HG02840 (cell line): ENCODE measurements around the gene TEX29.

Experiments
- ATAC-seq: cut with Tn5 transposase; IDR thresholded peaks from one replicate; pipeline ENCODE4 v1.9.1; 2021; ENCODE audit warnings: mild to moderate bottlenecking, moderate library complexity, moderate number of reproducible peaks; ENCODE audit not compliant: unreplicated experiment, low FRiP score

Gene TEX29

DNA sequence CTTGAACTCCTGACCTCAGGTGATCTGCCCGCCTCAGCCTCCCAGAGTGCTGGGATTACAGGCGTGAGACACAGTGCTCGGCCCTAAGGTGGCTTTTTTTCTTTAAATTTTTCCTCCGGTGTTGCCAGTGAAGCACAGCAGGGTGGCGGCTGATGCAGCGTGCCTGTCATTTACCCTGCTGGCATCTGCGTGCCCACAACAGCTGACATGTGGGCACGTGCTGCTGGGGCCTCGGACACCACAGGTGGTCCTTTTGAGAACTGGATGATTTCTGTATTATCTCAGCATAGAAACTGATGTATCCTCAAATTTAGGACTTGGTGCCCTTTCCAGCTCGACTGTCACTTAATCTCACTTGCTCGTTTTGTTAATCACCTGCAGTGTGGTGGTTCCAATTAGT is 31.2 kb upstream of the TEX29 start:
- ATAC-seq, result no peak

DNA sequence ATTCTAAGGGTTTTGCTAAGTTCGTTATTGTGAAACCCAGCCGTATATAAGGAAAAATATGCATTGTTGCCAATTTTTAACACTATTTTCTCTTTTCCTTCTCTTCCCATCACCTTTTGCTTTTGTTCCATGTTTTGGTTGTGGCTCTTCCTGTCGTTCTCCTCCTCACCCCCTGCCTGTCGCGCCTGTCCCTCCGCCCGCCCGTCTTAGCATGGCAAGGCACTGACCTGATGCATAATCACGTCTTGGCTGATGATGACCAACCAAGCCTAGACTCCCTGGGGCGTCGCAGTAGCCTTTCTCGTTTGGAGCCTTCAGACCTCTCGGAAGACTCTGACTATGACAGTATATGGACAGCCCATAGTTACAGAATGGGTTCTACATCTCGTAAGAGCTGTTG is 28.5 kb upstream of the TEX29 start:
- no peak for ATAC-seq

DNA sequence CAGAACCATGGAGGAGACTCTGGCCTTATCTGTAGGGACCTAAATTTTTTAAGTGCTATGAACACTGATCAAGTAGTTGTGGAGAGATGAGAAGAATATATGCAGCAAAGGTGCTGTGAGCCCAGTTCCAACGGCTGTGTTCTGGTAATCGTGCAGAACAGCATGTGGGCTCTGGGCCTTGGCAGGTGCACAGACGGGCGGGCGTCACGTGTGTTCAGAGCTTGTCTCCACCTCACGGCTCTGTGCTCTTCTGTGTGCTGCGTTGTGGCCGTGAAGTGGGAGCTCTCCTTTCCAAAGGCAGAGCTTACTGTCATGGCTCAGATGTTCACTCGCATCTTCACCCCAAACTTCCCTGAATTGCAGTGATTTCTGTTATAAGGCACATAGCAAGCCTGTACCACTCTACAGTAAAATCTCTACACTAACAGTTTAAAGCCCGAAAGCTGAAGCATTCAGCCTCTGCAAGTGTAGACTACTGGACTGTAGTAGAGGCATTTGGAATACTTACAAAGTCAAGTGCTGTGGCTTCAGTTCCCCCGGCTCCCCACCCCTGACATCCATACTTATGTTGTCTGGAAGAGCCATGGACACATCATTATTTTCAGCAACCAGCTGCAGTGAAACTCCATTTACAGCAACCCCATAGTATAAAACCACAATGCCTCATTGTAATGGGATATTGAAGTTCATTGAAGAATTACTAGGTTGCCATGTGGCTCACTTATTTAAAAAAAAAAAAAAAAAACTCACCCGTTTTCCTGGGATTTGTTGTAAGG is 27.5 kb upstream of the TEX29 start:
- ATAC-seq, result no peak

DNA sequence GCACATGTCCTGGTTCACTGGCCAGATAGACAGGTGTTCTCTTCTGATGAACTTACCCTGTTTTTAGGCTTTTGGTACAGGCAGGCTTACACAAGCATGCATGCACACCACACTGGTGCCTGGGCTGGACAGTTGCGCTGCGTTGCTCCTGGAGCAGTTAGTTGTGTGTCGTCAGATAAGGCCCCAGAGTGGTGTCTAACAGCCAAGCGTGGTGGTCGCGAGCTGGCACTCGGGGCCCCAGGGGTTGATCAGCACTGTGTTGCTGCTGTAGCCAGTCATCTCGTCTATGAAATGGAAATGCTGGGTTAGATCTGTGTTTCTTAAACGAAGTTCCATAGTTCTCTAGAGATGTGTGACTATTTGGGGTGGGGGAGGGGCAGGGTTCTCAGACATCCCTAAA is 24.6 kb upstream of the TEX29 start:
- no peak for ATAC-seq

DNA sequence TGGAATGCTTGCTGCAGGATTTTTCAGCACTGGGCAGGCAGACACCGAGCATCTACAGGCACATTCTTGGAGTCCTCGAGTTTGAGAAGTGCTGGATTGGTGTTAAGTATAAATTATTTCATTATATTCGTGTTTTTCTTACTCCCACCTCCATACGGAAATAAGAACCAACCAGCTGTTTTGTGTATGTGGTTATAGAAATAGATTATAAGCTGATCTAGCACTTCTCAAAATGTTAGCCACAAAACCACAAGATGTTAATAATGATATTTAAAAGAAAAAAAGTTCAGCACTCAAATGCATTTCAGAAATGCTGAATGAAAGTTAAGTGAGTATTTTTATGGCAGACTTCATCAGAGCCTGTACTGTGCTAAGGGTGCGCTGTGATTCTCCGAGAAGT is 24.0 kb upstream of the TEX29 start:
- no peak for ATAC-seq

DNA sequence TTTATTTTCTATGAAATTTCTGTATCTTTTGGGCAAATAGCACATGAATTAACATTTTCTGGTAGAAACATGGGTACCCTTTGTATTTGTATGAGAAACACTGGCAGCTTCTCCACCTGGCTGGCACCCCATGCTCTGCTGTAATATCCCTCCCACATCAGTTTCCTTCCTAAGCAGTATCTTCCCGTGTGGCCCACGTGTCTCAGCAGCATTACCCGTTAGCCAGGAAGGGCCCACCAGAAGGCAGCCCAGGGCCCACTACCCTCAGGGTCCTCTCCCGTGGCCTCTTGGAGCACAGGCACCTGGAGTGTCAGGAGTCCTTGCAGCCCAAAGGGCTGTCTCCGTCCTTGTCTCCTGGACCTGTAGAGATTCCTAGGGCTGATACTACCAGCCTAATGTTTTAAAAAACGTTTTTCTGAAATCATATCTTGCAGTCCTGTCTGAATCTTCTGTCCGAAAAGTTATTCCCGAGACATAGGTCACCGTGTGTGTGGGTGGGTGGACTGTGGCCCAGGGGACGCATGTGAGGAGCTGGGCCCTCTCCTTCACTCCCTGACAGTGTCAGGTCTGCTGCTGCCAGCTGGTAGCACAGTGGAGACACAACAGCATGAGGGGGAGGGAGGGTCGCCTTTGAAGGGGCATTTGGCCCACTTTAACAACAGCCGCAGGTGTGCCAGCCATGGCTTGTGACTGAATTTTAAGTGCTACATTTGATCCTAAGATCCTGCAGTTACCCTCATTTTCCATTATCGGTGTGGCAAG is 22.0 kb upstream of the TEX29 start:
- ATAC-seq, result no peak

DNA sequence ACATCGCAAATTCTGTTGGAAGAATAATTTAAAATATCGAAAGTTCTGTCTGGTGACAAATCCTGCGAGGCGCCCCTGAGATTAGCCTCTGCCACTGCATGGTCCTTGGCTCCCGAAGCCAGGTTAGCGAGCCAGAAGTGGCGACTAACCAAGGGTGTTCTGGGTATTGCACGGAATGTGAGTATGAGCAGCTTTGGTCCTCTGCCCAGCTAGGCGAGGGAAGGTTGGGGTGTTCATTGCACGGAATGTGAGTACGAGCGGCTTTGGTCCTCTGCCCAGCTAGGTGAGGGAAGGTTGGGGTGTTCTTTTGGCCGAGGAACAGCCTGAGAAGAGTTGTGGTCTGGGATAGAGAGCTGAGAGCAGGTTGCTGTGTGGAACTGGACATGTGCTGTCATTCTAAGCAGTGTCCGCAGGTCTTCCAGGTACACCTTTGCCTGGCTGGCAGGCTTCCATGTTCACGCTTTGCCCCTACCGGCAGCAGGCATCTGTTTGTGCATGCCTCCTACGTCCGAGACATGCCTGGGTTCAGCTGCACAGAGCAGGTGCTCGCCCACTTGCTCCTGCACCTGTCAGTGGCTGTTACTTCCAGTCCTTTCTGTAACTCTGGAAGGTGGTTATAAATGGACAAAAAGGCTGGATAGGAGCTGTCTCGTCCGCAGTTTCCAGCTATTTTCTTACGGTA is 18.3 kb upstream of the TEX29 start:
- ATAC-seq, result no peak

DNA sequence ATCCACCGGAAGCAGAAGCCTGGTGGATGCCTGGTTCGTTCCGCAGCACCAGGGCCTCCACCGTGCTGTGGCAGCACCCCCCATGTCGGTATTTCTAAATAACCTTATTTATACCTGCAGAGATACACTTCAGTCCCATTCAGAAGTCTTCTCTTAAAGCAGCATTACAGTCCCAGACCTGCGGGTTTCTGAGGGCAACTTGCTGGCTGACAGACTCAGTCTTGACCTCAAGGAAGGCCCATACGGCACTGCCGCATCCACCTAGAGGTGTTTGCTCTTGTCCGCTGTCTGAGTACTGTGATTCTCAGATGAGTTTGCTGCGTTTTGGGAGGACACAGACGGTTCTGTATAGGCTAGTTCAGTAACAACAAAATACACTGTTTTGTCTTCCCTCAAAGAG is 16.9 kb upstream of the TEX29 start:
- peak; percentile 3 for ATAC-seq

DNA sequence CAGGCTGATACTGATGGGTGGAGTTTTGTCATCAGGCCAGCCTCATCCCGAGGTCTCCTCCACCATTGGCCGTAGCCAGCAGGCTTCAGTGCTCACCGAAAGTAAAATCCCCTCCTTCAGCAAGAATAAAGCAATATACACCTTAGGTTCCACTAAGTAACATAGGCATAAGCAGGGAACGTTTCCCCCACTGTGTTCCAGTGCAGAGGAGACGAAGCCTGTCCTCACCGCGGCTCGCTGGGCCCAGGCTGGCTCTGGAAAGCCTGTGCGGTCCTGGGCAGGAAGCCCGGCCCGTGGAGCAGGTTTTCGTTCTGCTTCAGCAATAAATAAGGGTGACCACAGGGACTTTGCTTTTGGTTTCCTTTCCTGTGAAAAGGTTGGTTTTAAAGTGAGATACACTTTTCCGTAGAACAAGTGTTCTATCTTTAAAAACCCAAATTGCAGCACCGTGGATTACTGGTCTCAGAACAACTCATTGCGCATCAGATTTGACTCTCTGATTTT is 16.3 kb upstream of the TEX29 start:
- peak; percentile 61 for ATAC-seq

DNA sequence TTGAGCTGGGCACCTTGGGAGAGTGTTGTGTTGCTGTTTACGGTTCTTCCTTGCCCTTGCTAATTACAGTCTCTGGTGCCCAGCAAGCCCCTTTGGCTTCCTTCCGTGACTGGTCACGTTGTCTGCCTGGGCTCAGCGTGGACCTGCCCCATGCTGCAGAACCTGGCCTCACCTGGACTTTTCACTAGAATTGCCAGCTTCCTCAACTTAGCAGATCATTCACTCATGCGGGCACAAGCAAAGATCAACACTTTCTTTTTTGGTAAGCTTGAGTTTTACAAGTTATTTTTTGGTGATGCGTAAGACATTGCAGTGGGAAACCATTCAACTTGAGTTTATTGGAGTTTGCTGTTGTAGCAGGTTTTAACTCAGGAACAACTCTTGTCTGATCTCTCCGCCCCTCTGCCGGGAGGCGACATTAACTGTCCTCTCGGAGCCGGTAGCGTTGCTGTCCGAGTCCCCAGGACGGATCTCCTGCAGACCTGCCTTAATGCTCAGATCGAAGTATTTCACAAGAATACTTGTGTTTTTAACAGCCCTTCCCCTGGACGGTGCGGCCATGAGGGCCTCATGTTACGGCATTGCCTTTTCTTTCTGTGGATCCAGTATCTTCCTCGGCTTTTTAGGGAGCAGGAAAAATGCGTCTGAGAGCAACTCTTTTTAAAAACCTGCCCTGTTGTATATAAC is 15.7 kb upstream of the TEX29 start:
- peak; percentile 39 for ATAC-seq

DNA sequence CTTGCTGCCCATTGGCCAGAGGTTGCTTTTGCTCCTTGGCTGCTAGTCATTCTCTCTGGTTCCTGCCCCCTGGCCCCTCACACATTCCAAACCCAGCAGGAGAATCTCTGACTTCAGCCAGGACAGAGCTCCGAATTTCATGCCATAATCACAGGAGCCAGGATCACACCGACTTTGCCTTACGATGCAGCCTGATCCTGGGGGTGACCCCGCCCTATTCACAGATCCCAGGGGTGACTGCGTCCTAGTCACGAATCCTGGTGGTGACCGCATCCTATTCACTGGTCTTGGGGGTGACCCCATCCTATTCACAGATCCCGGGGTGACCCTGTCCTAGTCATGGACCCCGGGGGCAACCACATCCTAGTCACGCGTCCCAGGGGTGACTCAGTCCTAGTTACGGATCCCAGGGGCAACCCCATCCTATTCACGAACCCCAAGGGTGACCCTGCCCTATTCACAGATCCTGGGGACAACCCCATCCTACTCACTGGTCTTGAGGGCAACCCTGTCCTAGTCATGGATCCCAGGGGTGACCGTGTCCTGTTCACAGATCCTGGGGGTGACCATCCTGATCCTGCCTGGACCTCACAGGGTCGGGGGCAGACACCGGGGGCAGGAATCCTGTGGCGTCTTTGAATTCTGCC is 7.4 kb upstream of the TEX29 start:
- no peak for ATAC-seq

DNA sequence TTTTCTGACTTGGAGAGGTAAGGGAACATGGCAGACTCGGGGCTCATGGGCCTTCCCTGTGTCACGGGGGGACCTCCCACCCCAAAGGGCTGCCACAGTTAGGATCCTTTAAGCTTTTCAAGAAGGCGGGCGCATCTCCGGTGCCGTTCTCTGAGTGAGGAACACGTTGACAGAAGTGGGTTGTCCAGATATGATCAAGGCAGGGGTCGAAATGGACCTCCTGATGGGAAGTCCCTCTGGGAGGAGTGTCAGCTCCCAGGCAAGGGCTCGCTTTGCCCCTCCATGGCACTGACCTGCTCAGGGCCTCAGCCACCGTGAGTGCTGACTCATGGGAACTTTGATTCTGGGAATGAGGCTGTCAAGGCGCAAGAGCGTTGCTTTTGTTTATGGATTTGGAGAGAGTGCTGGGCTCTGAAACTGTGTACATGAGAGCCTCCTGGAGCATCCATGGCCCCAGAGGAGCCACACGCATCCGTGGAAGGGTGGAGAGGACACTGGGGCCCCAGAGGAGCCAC is 6.5 kb upstream of the TEX29 start:
- no peak for ATAC-seq

DNA sequence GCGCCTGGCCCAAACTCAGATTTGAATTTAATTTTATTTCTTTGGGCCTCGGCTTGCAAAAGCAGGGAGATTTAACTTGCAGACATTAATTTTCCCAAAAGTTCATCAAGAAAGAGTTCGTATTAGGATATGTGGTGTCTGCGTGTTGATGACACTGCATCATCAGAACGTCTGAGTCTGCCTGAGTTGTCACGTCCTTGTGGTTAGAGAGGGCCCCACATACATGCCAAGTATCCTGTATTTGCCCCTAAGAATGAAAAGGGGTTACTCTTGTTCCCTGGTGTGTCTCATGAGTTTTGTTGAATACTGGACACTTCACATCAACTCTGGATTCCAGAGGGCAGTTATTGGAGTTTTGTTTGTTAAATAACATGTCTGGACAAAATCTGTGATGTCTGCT is 5.6 kb upstream of the TEX29 start:
- no peak for ATAC-seq

DNA sequence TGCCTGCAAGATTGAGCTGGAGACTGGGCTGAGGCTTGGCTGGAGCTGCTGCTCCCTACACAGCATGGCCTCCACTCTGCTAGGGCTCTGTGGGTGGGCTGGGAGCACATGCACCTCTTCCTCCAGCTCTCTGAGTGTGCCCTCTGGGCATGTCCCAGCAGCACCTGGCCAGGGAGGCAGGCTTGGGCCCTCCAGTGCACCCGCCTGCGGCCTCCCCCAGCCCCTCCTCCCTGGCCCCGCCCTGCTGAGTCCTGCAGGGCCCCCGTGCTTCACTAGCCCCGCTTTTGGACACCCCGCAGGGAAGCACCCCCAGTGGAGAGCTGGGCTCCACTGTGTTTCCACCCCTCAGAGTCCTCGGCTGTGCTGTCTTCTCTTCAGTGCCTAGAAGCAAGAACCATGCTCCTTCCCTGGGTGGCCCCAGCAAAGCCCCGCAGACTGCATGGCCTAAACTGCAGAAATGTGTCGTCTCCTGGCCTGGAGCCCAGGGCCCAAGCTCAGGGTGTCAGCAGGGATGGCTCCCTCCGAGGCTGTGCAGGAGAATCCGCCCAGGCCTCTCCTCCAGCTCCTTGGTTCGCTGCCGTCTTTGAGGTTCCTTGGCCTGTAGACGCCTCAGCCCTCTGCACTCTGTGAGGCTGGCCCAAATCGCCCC is 5.0 kb upstream of the TEX29 start:
- no peak for ATAC-seq

DNA sequence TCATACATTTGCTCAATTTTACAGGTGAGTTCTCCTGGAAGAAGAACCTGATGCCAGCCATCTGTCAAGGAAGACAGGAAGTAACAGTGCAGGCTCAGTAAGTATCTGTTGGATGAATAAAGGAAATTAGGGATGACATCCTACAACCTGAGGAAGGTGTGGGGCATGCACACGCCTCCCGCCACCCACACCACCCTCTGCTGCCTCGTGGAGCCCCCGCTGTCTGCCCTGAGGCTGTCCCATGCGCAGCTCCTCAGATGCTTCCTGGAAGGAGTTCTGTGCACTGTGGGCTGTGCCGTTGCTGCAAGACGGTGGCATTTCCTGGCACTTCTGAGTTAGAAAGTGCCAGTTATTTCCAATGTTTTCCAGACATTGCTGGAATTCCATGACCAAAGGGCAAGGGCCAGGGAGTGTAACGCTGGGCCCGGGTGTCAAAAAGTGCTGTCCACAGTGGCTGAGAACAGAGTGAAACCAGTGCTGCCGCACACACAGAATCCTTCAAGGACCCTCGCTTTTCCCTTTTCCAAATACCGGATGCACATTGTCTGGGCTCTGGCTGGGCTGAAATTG is 4.2 kb upstream of the TEX29 start:
- no peak for ATAC-seq

DNA sequence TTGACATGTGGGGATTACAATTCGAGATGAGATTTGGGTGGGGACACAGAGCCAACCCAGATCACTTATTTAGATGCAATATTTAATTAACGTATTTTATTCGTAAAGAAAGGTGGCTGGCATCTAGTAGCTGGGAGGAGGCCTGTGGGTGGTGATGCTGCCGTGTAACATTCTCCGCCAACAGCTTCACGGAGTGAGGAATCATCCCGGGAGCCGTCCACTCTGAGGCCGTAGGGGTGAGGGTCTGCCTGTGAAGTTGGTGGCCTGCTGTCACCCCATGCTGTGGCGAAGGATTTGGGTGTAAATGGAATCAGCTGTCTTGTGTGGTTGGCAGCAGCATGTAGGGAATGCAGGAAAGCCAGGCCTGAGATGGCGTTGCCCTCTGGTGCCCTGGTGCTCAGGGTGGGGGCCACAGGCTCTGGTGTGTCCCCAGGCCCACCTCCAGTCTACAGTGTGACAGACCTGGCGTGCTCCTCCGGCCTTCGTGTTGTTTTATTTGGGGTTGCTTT is 3.3 kb upstream of the TEX29 start:
- ATAC-seq, result no peak

DNA sequence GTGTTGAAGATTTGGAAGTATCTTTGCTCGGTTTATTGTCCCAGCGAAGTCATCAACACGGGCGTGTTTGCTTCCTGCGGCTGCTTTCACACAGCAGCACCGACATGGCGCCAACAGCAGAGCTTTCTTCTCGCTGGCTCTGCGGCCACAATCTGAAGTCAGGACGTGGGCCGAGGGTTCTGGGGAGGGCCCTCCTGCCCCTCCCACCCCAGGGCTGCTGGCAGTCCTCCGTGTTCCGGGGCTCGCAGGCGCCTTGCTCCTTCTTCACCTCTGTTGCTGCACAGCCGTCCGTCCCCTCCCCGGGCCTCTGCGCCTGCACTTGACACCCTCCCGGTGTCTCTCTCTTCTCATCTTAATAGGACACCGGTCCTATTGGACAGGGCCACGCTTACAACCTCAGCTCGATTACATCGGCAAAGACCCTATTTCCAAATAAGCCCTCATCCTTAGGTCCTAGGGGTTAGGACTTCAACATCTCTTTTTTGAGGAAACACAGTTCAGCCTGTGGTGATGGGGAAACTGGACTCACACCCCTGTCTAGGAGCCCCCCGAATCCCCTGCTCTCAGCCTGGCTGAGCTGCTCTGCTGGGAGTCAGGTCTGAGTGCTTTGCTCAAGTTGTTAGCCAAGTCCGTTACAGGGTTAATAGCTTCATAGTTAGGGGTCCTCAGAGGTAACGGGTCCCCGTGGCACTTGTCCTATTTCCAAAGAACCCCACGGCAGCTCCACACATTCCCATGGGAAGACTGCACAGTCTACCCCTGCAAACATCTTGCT is 2.7 kb upstream of the TEX29 start:
- ATAC-seq, result no peak

DNA sequence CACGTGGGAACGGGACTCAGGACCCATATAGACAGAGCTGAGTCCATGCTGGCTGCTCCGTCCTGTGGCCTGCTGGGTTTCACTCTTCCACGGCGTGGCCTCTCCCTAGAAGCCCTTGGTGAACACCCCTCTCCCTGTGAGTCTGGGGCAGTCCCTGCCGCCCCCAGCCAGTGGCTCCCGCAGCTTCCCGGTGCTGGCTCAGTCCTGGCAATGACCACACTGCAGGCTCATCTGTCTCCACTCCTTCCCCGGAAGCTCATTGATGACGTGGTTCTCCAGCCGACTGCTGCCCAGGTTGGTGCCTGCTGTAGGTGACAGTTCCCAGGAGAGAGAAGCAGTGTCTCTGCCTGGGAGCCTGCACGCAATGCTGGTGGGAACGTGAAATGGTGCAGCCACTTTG is 2.1 kb upstream of the TEX29 start:
- ATAC-seq, result no peak
